Spleen (tissue), 11 donors: Measurements from ENCODE around the gene CSNK1D. TPM values are rescaled to one million over a fixed set of nuclear protein-coding genes. Genes with fewer than 3 reads are reported as not detected.

Experiments
- DNase-seq: peaks from one replicate; pipeline ENCODE4 v3.0.0-alpha.2; 2020
- H3K27ac ChIP-seq, 8 donors: fragments of 200-600 bp; sonication (generic) in 7 of 8; 1 replicate in 4 of 8; 2 replicates in 4 of 8; pipeline versions ENCODE4 v1.5.0 to v1.8.0; 2016 to 2021; ENCODE audit warnings: inconsistent platforms in 4 of 8, mild to moderate bottlenecking in 4 of 8, moderate library complexity in 1 of 8
- H3K27me3 ChIP-seq, 7 donors: fragments of 200-600 bp; sonication (generic) in 6 of 7; replicated peaks in 1 of 7; 1 replicate in 4 of 7; 2 replicates in 3 of 7; pipeline versions ENCODE4 v1.5.0 to v1.8.0; 2016 to 2021; ENCODE audit warnings: inconsistent platforms in 3 of 7, mild to moderate bottlenecking in 1 of 7
- H3K36me3 ChIP-seq, 6 donors: fragments of 200-600 bp; sonication (generic) in 5 of 6; 1 replicate in 4 of 6; 2 replicates in 2 of 6; pipeline versions ENCODE4 v1.5.0 to v1.8.0; 2016 to 2021; ENCODE audit warnings: inconsistent platforms in 2 of 6
- H3K4me1 ChIP-seq, 6 donors: fragments of 200-600 bp; sonication (generic) in 5 of 6; 1 replicate in 3 of 6; 2 replicates in 3 of 6; pipeline versions ENCODE4 v1.5.0 to v1.8.0; 2016 to 2021; ENCODE audit warnings: inconsistent platforms in 3 of 6
- H3K4me3 ChIP-seq, 8 donors: fragments of 200-600 bp; sonication (generic) in 7 of 8; 1 replicate in 4 of 8; 2 replicates in 4 of 8; pipeline versions ENCODE4 v1.5.0 to v1.8.0; 2016 to 2021; ENCODE audit warnings: inconsistent platforms in 4 of 8, mild to moderate bottlenecking in 4 of 8, moderate library complexity in 2 of 8
- H3K9me3 ChIP-seq, 8 donors: fragments of 200-600 bp; sonication (generic) in 7 of 8; 1 replicate in 4 of 8; 2 replicates in 4 of 8; pipeline versions ENCODE4 v1.5.0 to v1.8.0; 2016 to 2021; ENCODE audit warnings: inconsistent platforms in 4 of 8
- CTCF ChIP-seq, 11 experiments: fragments of 200-600 bp in 7 of 11; fragments of 450-650 bp in 4 of 11; sonication (generic) in 4 of 11; IDR thresholded peaks in 8 of 11; conservative IDR thresholded peaks in 3 of 11; 1 replicate in 7 of 11; 2 replicates in 4 of 11; pipeline versions ENCODE4 v1.4.0 to v1.8.0; 2016 to 2021; ENCODE audit warnings: antibody characterized with exemption in 11 of 11, inconsistent platforms in 4 of 11, mild to moderate bottlenecking in 1 of 11
- POLR2A ChIP-seq, 3 donors: fragments of 450-650 bp; IDR thresholded peaks; one replicate each; pipeline ENCODE4 v1.5.1; 2017; ENCODE audit warnings: antibody characterized with exemption in 3 of 3, mild to moderate bottlenecking in 1 of 3
- POLR2AphosphoS5 ChIP-seq, 3 donors: sonication (generic); formaldehyde crosslinking; IDR thresholded peaks; one replicate each; pipeline ENCODE4 v1.5.1; 2017; ENCODE audit warnings: antibody characterized with exemption in 3 of 3
- WGBS, 5 donors: extraction: QIAGEN DNeasy Blood & Tissue Kit in 3 of 5; methylation state at CpG; one replicate each; pipeline versions ENCODE4 v1.1.5 to v1.1.7; 2013 to 2018; 5-methylcytosine and 5-hydroxymethylcytosine counted together
- intact Hi-C: fragments of 100-400 bp; cut with DNase I; formaldehyde crosslinking; loops from one replicate; pipeline ENCODE4 v1.15.0; 2023; ENCODE audit warnings: low total_unique reads
- polyA plus RNA-seq, 3 donors: library from polyadenylated mRNA; stranded (reverse); fragments of 200-250 nt; gene quantifications; one replicate each; pipeline ENCODE4 v1.2.1, GENCODE V29; 2013
- total RNA-seq, 7 donors: library from RNA; depleted of rRNA in 3 of 7; stranded (reverse); fragments of >200 nt in 3 of 7; fragmentation: NEBNext Ultra II Directional in 4 of 7; extraction: Animal tissue kit (Norgen Biotek cat#: 25700) in 4 of 7; gene quantifications; one replicate each; pipeline versions ENCODE4 v1.1.0 to v1.2.1, GENCODE V29; 2016 to 2021
- donor health status: healthy with polysubstance abuse.
- donor health status: DM: no; HTN: no; CAD: no; lungs with moderate emphysema.
- donor health status: DM: no; HTN: no; CAD: no.
- donor health status: Bipolar disorder and iron deficiency.
- donor health status: healthy.
- donor health status: DM: no; HTN: no; CAD: no.
- donor health status: DM: yes; HTN: yes; CAD: no.

Gene CSNK1D
- total and polyA plus RNA-seq, 10 donors: 46.5 to 216 (median 119) TPM

- 74 to 86% (median 83%) methylated on average over 10 of the region's 10 CpGs for WGBS, 5 donors
- Histone ChIP-seq H3K4me3 (no peak overlapping the region), H3K9me3 (no peaks in the 10 kb centered on the region), H3K4me1 (peaks cover 15 to 90% (median 20%) of the 10 kb centered on the region in 6 donors), H3K36me3 (no peaks in the 10 kb centered on the region), H3K27ac (peak overlapping the region in 2 of 8 donors; percentile 96 to 99), H3K27me3 (no peaks in the 10 kb centered on the region)
- intact Hi-C loops: no loop called here
- TF ChIP-seq POLR2A (IDR thresholded peaks at IDR 0.05): no peak
- no peak for TF ChIP-seq POLR2AphosphoS5 (IDR thresholded peaks at IDR 0.05)
- no peak for TF ChIP-seq CTCF (IDR thresholded peaks at IDR 0.05 in 8 of 11, conservative IDR thresholded peaks at IDR 0.05 in 3 of 11)
- no peak for DNase-seq
These were observed 52.1 kb downstream of the CSNK1D start for GRCh38 chr17:82221341-82221902.

DNA sequence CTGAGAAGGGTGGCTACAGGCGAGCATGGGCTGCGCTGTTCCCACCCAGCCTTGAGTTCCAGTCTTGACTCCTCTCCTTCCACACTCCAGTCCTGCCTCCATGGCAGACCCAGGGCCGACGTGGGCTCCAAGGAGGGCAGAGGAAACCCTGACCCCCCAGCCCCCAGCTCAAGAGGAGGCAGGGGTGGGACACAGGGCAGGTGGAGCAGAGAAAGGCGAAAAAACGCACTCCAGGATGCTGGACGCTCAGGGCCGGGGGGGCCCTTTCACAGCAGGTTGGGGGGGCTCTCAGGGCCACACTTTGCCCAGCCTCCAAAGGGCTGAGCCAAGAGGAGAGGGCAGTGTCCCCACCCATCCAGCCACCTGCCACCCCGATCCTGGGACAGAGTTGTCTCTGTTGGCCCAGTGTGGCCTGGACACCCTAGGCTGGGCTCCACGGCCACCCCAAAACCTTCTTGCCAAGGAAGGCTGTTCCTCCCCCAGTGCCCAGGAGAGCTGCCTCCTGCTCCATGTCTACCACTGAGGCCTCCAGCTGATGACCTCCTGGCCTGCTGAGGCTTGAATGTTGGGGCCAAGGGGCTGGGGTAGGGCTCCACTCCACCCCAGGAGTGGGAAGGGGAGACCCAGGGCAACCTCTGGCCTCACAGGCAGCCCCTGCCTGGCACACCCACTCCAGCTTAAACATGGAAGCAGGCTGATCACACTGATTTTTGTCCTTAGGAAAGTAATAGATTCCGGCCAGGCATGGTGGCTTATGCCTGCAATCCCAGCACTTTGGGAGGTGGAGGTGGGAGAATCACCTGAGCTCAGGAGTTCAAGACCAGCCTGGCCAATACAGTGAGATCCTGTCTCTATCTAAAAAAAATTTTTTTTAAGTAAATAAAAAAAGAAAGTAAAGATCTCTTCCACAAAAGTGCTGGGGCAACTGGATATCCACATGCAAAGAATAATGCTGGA, 53.5 kb downstream of the CSNK1D start:
- Histone ChIP-seq H3K9me3 (no peaks in the 10 kb centered on the region), H3K4me3 (peak overlapping the region in 1 of 8 donors; percentile 64), H3K36me3 (no peaks in the 10 kb centered on the region), H3K4me1 (peaks cover 23 to 90% (median 33%) of the 10 kb centered on the region in 6 donors), H3K27me3 (no peaks in the 10 kb centered on the region), H3K27ac (peak overlapping the region in 4 of 8 donors; percentile 4 to 99 (median 97))
- no peak for DNase-seq
- intact Hi-C loops: no loop called here
- 85 to 95% (median 91%) methylated on average over 9 to 11 of the region's 11 CpGs for WGBS, 5 donors
- TF ChIP-seq POLR2A (IDR thresholded peaks at IDR 0.05) (no peak), CTCF (IDR thresholded peaks at IDR 0.05 in 8 of 11, conservative IDR thresholded peaks at IDR 0.05 in 3 of 11) (no peak), POLR2AphosphoS5 (IDR thresholded peaks at IDR 0.05) (no peak)

GRCh38 chr17:82219083-82219482, 54.4 kb downstream of the CSNK1D start:
- no peaks in the 10 kb centered on the region for H3K36me3 ChIP-seq
- 93 to 100% (median 95%) methylated on average over 2 to 7 of the region's 7 CpGs for WGBS, 5 donors
- H3K27ac ChIP-seq: peak overlapping the region in 5 of 8 donors; percentile 88 to 99 (median 96)
- H3K4me3 ChIP-seq: peak overlapping the region in 3 of 8 donors; percentile 14 to 64 (median 23)
- peak; percentile 80 for DNase-seq
- peaks cover 23 to 94% (median 39%) of the 10 kb centered on the region in 6 donors for H3K4me1 ChIP-seq
- H3K27me3 ChIP-seq: no peaks in the 10 kb centered on the region
- TF ChIP-seq CTCF (IDR thresholded peaks at IDR 0.05 in 8 of 11, conservative IDR thresholded peaks at IDR 0.05 in 3 of 11) (no peak), POLR2AphosphoS5 (IDR thresholded peaks at IDR 0.05) (peak in 1 of 3 donors; percentile 5)
- H3K9me3 ChIP-seq: no peaks in the 10 kb centered on the region
- intact Hi-C loops: no loop called here
